Kidney epithelial cell (primary cell): ENCODE results near the gene LONP2. TPM values are rescaled to one million over a fixed set of nuclear protein-coding genes. Genes with fewer than 3 reads are reported as not detected.

Experiments used
- DNase-seq: peaks from one replicate; pipeline ENCODE4 v3.0.0-alpha.2; 2010; ENCODE audit warnings: low read depth
- H3K27me3 ChIP-seq: 2 replicates; pipeline ENCODE4 v1.6.0; 2011; ENCODE audit warnings: low read length; ENCODE audit not compliant: control insufficient read depth, insufficient read depth
- H3K36me3 ChIP-seq: 2 replicates; pipeline ENCODE4 v1.5.1; 2011; ENCODE audit warnings: low read length; ENCODE audit not compliant: control insufficient read depth, insufficient read depth
- H3K4me3 ChIP-seq: 2 replicates; pipeline ENCODE4 v1.5.1; 2011; ENCODE audit warnings: low read depth, mild to moderate bottlenecking, control low read depth, low read length
- CTCF ChIP-seq: IDR thresholded peaks from 2 replicates; pipeline ENCODE4 v1.5.1; 2011; ENCODE audit warnings: mild to moderate bottlenecking, moderate library complexity, low read length, control low read depth, inconsistent platforms; ENCODE audit not compliant: insufficient read depth, poor library complexity, severe bottlenecking
- total RNA-seq: library from RNA; depleted of rRNA; stranded (reverse); fragments of >200 nt; gene quantifications from 2 replicates; pipeline ENCODE4 v1.2.3, GENCODE V29; 2015

Gene LONP2
- total RNA-seq, 1 donor from 2014 or later = 29.1 TPM

- no peak for TF ChIP-seq CTCF
- Histone ChIP-seq H3K4me3 (no peak overlapping the region), H3K36me3 (no peaks in the 10 kb centered on the region), H3K27me3 (no peaks in the 10 kb centered on the region)
- DNase-seq = peak; percentile 23
Observed at GRCh38 chr16:48317614-48318315, 73.7 kb downstream of the LONP2 start.

GRCh38 chr16:48318630-48319029, 74.5 kb downstream of the LONP2 start:
- Histone ChIP-seq H3K27me3 (no peaks in the 10 kb centered on the region), H3K4me3 (no peak overlapping the region), H3K36me3 (no peaks in the 10 kb centered on the region)
- DNase-seq = no peak
- TF ChIP-seq CTCF = no peak

GRCh38 chr16:48321317-48322036, 77.4 kb downstream of the LONP2 start:
- no peak for TF ChIP-seq CTCF
- DNase-seq = no peak
- H3K36me3 ChIP-seq = no peaks in the 10 kb centered on the region

GRCh38 chr16:48323783-48324775, 80.0 kb downstream of the LONP2 start:
- no peak for TF ChIP-seq CTCF
- DNase-seq = no peak
- no peaks in the 10 kb centered on the region for H3K36me3 ChIP-seq
- H3K4me3 ChIP-seq = no peak overlapping the region
- H3K27me3 ChIP-seq = no peaks in the 10 kb centered on the region

More at GRCh38 chr16:48321317-48322036, 77.4 kb downstream of the LONP2 start:
- Histone ChIP-seq H3K4me3 (no peak overlapping the region), H3K27me3 (no peaks in the 10 kb centered on the region)

- no peak for TF ChIP-seq CTCF
- no peak overlapping the region for H3K4me3 ChIP-seq
- no peak for DNase-seq
- no peaks in the 10 kb centered on the region for H3K36me3 ChIP-seq
- no peaks in the 10 kb centered on the region for H3K27me3 ChIP-seq
Observed at GRCh38 chr16:48326915-48327314, 82.8 kb downstream of the LONP2 start.
